SK-MEL-5 (cell line): ENCODE measurements around the gene HCLS1. TPM values are rescaled to one million over a fixed set of nuclear protein-coding genes. Genes with fewer than 3 reads are reported as not detected.

ENCODE experiments used
- DNase-seq: peaks from one replicate; pipeline ENCODE4 v3.0.0-alpha.2; 2016; ENCODE audit warnings: low read depth, low spot score
- in situ Hi-C: cut with HindIII; loops from 2 replicates; pipeline ENCODE4 v1.10.0; 2016; ENCODE audit warnings: low sequenced_read_pairs, high pct_unique_total_duplicates, low pct_unique_long_range_greater_than_20kb
- total RNA-seq: library from RNA; depleted of rRNA; stranded (reverse); fragments of >200 nt; shearing (Covaris generic); gene quantifications from 2 replicates; pipeline ENCODE4 v1.2.3, GENCODE V29; 2014

Gene HCLS1
- total RNA-seq, 1 experiment from 2014 or later, result not detected

DNA sequence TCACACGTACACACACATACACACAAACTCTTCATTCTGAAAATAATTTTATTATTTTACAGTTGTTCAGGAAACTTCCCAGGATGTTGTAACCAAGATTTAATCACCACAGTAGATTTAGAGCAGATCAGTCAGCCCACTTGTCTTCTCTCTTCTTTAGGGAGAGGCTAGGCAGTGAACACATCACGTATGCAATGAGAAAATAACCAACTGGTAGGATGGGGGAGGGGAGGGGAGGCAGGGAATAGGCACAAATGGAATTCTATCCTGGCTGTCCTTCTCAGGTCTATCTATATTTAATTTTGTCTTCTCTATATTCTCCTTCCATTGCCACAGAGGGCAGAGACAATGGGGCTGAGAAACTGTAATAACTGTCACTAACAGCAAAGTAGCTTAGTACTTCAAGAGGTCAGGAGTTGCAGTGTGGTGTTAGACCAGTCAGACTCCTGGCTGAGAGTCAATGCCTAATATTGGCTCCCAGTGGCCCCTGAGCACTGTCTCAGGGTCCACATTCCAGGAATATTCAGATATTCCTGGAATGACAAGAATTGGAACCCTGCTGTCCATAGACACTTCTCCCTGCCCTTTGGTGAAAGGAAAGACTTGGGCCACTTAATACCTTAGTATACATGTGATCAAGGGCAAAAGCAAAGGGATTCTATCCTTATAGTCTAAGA, 2.6 kb upstream of the HCLS1 start:
- no peak for DNase-seq
- in situ Hi-C loops, result no loop called here

DNA sequence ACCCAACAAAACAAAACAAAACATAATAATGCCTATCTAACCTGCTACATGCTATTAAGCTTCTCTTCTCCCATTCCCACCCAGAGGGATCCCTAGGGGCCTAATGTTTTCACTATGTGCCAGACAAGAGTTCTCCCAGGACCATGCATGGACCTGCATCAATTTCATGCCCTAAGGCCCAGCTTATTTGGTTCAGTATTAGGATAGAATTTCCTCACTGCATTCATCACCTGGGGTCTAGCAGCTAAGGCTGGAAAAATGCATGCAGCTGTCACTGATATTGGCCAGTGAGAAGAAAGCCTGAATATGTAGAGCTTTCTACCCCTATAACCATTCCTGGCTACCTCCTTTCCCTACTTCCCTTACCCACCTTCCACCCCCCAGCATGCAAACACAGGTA, 2.0 kb upstream of the HCLS1 start:
- in situ Hi-C loops, result no loop called here
- no peak for DNase-seq

DNA sequence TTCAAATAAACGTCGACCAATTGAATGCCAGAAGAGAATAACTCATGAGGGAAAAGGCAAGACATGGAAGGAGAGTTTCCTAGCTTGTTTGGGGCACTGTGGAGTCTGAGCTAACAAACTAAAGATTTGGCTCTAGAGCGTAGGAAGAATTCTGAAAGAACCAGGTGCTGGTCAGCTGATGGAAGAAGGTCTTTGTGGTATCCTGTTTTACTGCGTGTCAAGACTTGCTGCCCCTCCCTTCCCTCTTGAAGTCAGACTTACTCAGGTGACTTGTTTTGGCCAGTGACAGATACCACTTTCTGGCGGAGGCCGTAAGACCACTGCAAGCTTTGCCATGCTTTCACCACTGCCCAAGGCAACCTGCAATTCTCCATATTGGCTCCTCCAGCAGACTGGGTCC, 673 bp upstream of the HCLS1 start:
- no peak for DNase-seq
- in situ Hi-C loops, result no loop called here

GRCh38 chr3:121659586-121659985, 1.1 kb downstream of the HCLS1 start:
- no peak for DNase-seq
- in situ Hi-C loops, result no loop called here

- in situ Hi-C loops, result no loop called here
- DNase-seq, result no peak
These were observed 1.8 kb downstream of the HCLS1 start for GRCh38 chr3:121658716-121659435.

- DNase-seq, result no peak
- in situ Hi-C loops, result no loop called here
These were observed 6.0 kb downstream of the HCLS1 start for GRCh38 chr3:121654493-121655385.

DNA sequence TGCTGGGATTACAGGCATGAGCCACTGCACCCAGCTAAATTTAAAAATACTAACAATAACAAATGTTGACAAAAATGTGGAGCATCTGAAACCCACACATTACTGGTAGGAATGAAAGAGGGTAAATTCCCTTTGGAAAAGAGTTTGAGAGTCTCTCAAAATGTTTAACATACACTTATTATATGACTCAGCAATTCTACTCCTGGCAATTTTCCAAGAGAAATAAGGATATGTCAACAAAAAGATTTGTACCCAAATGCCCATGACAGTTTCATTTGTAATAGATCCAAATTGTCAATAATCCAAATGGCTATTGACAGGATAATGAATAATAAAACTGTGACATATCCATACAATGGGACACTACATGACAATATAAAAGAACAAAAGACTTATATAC, 9.0 kb downstream of the HCLS1 start:
- in situ Hi-C loops, result no loop called here
- DNase-seq, result no peak

GRCh38 chr3:121649645-121650044, 11.1 kb downstream of the HCLS1 start:
- no peak for DNase-seq
- in situ Hi-C loops, result no loop called here

- DNase-seq, result no peak
- in situ Hi-C loops, result no loop called here
These were observed 12.3 kb downstream of the HCLS1 start for GRCh38 chr3:121648219-121648958.

DNA sequence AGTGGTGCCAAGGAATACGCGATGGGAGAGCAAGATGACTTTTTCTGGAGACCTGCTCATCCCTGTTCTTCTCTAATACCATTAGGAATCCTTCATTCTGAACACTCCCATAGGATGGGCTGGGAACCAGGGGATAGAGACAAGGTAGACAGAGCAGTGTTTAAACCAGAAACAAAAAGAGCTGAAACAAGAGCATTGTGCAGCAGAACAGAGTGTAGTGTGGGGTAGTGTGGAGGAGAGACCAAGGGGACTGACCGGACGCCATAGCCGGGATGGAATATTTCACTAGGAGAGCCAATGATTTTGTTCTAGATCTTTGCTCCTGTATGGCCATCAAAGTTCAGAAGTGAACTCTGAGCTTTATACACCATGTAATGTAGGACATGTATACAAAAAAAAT, 15.6 kb downstream of the HCLS1 start:
- DNase-seq, result no peak
- in situ Hi-C loops, result no loop called here

DNA sequence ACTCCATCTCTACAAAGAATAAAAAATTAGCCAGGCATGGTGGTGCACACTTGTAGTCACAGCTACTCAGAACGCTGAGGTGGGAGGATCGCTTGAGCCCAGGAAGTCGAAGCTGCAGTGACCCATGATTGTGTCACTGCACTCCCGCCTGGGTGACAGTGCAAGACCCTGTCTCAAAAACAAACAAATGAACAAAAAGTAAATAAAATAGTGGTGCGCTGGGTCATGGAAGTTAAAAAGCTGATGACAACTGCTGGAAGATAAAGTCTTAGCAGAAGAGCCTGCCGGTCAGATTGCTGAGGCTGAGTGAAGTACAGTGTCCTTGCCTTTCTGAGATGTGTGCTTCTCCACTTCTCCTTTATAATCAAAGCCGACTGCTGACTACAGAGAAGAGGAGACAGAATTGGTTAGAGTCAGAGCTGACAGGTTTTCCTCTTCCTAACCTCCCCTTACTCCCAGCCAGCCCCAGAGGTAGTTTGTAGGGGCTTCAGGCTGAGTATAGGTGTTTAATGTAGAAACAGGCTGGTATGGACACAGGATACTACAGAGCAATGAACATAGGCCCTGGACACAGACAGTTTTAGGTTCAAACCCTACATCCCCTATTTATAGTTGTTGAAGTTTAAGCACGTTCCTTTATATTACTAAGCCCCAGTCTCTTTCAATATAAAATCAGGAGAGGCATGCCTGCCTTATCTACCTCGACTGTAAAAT, 17.9 kb downstream of the HCLS1 start:
- in situ Hi-C loops, result no loop called here
- DNase-seq, result no peak

DNA sequence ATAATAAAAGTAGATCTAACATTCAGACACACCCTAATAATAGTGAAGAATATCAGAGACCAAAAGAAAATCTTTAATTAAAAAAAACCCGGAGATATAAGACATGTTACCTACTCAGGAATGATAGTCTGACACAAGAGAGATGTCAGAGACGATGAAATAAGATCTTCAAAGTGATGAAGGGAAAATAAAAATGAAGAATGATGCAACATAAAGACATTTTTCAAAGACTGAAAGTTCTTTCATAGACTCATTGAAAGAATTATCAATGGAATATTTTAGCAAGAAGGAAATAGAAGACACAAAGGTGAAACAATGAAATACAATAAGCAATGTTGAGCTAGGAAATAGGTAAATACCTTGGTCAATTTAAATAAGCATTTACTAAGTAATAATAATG, 19.6 kb downstream of the HCLS1 start:
- in situ Hi-C loops, result no loop called here
- no peak for DNase-seq

DNA sequence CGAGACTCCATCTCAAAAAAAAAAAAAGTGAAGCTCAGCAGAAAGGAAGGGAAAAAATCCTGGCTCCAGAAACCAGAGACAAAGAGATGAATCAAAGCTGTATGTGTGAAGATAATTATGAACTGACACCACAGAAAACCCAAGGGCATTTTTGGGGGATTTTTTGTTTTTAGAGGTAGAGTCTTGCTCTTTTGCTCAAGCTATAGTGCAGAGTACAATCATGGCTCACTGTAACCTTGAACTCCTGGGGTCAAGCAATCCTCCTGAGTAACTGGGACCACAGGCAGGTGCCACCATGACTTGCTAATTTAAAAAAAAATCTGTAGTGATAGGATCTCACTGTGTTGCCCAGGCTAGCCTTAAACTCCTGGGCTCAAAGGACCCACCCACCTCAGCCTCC, 22.8 kb downstream of the HCLS1 start:
- in situ Hi-C loops, result no loop called here
- DNase-seq, result no peak

GRCh38 chr3:121630355-121630754, 30.3 kb downstream of the HCLS1 start:
- in situ Hi-C loops, result no loop called here
- no peak for DNase-seq

- in situ Hi-C loops, result no loop called here
- no peak for DNase-seq
These were observed 31.1 kb downstream of the HCLS1 start for GRCh38 chr3:121629601-121630000.

DNA sequence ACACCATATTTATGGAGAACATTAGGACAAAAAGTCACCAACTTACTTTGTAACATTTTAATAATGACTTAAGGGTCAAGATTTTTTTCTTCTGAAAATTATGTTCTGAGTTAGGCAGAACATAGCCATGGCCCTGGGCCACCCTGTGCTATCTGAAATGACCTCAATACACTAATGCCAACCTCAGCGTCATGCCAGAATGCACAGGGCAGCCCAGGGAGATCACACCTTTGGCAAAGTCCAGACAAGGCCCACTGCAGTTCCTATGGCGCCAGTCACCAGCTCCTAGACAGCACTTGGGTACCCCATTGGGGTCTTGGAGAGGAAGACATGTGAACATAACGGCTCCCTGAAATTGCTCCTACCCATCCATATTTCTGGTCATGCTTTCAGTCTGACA, 33.1 kb downstream of the HCLS1 start:
- DNase-seq, result no peak
- in situ Hi-C loops, result no loop called here

DNA sequence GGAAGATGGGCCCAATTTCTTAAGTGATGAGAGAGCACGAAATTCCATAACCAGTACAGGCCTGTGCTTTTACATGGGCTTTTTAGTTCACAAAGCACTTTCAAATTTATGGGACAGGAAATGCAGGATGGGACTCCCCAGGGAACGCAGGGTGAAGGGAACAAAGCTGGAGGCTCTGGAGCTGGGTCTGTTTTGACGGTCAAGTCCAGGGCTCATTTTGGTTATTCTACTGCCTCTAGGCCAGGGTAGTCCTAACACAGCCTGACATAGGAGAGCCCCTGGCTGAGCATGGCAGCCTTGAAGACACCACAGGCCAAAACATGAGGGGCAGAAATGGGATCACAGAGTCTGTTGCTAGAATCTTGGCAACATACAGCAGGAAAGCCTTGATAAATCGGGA, 33.5 kb downstream of the HCLS1 start:
- no peak for DNase-seq
- in situ Hi-C loops, result no loop called here
